ENCODE data around the gene GATA2. TPM values are rescaled to one million over a fixed set of nuclear protein-coding genes. Genes with fewer than 3 reads are reported as not detected.

Gene GATA2
- total RNA-seq, 1 donor from 2014 or later = 56.0 TPM

DNA sequence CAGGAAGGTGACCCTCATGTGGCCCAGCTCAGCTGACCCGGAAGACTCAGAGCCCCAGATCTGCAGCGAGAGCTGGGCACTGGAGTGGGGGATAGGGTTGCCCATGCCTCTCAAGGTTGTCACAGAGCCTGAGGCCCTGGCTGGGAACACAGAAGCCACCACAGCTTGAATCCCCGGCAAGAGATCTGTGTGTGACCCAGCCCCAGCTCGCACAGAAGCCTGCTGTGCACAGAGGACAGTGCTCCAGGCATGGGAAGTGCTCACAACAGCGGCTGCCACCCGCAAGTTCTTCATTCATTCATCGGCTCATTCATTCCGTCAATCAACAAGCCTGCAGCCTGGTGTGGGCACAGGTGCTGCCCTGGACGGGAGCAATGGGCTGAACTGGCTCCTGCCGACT, 62.7 kb downstream of the GATA2 start:
- Histone ChIP-seq H3K36me3 (no peaks in the 10 kb centered on the region), H3K9me3 (no peaks in the 10 kb centered on the region), H3K4me3 (no peak overlapping the region), H3K27ac (no peak overlapping the region), H3K4me1 (peaks cover 0 to 10% of the 10 kb centered on the region in 2 donors), H3K27me3 (peaks cover 5% of the 10 kb centered on the region)
- TF ChIP-seq CTCF (IDR thresholded peaks at IDR 0.05) = no peak
- DNase-seq (ENCODE audit: low spot score in 2 of 2) = no peak
- intact Hi-C loops (cut with DNase I) = no loop called here

DNA sequence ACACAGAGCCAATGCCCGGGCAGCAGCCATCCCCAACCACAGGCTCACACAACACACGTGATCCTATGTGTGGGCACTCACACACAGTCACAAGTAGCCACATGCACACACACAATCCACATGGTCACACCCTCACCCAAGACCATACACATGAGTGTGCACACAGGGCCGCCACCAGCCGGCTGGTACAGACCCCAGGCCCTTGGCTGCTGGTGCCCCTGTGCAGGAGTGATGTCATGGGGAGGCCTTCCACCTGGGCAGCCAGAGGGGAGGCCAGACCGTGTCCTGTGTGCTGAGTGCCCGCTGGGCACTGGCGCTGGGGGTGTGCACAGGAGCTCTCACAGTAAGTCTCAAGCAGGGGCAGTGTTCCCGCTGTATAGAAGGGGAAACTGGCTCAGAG, 63.2 kb downstream of the GATA2 start:
- no peak for TF ChIP-seq CTCF (IDR thresholded peaks at IDR 0.05)
- H3K27ac ChIP-seq = no peak overlapping the region
- no peak for DNase-seq (ENCODE audit: low spot score in 2 of 2)
- no peaks in the 10 kb centered on the region for H3K36me3 ChIP-seq
- H3K4me1 ChIP-seq = peaks cover 0 to 10% of the 10 kb centered on the region in 2 donors
- H3K27me3 ChIP-seq = peaks cover 5% of the 10 kb centered on the region
- H3K4me3 ChIP-seq = no peak overlapping the region
- H3K9me3 ChIP-seq = no peaks in the 10 kb centered on the region
- intact Hi-C loops (cut with DNase I) = loop anchor here (5.0 to 10.0 kb wide), 2 partner anchors 68 to 335 kb away; no protein-coding TSS in a partner anchor

Other genes with a start within 250 kb of the GATA2 start
- not detected for gene DNAJB8, start 26.3 kb downstream of the GATA2 start, total RNA-seq
- 226 TPM for gene RPN1, start 157.6 kb upstream of the GATA2 start, total RNA-seq
- 90.3 TPM for gene RAB7A, start 233.0 kb upstream of the GATA2 start, total RNA-seq